ENCODE results near the gene ADPRH.
"Not testable (repeated sequence)": the region's sequence is repeated elsewhere in the genome, so short reads cannot be mapped to it uniquely, and the experiment has no call there.

The ADPRH gene

DNA sequence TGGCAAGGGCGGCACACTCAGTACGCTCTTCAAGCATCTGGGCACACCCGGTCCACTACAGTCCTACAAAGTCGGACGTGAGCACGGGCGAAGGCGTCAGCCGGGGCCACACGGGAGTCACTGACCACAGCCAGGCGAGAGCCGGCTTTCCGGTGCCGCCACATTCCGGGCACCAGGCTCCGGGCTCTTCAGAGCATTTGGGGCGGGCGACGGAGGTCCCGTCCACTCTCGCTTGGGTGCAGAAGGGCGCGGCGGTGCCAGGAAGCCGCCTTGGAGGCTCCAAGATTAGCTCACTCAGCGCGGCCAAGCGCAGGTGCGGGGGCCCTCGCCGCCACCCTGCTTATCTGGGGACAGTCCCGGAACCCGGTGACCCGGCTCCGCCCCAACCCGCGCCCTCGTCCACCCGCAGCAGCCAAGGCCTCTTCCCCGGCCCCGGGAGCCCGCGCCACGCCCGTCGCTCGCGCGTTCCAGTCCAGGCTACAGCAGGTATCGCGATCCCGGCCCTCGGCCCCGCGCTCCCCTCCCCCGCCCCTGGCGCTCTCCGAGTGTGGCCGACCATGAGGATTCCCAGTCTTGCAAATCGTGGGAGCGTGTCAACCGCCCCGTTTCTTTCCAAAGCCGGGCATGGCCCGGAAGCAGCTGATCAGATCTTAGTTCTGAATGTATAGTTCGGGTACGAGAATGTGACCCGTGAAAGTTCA is at the start of gene ADPRH:
ADPRH (plus strand) TSS at position 127 of the 701 bp plus-strand sequence. CDS start 2,678 bp downstream, outside the sequence.
- peak; percentile 28 to 48 (median 37) for DNase-seq (ENCODE audit: low read depth in 2 of 3, low spot score in 1 of 3)

DNA sequence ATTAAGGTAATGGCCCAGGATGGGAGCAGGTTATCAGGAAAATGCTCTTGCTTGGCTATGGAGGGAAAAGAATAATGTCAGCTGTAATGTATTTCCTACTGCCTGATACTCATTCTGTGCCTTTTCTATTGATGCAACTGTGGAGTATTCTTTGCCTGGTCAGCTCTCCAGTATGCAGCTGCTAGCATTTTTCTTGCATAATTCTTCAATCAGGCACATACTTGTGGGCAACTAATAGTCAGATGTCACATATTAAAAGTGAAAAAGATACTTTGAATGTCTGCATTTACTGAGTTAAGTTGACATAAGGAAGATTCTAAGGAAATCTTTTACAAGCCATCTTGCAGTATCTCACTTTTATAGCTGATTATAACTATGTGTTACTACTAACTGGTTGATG is 49.4 kb upstream of the ADPRH start:
- DNase-seq (ENCODE audit: low read depth in 2 of 3, low spot score in 1 of 3): no peak

DNA sequence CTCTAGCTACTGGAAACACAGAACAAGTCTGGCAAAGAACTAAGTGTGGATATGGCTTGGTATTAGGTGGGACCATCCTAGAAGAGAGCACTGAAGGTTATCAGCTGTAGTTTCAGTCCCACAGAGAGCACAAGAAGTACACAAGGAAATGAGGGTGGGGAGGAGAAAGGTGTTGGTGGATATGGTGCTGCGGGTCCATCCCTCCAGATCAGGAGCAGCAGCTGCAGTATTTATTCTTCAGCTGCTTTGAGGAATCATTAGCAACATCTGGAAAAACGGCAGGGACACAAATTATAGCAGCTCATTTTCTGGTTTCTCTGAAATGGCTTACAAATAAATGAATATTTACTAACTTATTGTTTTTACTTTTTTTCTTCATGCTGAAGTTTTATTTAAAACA is 48.8 kb upstream of the ADPRH start:
- DNase-seq (ENCODE audit: low read depth in 2 of 3, low spot score in 1 of 3): no peak

DNA sequence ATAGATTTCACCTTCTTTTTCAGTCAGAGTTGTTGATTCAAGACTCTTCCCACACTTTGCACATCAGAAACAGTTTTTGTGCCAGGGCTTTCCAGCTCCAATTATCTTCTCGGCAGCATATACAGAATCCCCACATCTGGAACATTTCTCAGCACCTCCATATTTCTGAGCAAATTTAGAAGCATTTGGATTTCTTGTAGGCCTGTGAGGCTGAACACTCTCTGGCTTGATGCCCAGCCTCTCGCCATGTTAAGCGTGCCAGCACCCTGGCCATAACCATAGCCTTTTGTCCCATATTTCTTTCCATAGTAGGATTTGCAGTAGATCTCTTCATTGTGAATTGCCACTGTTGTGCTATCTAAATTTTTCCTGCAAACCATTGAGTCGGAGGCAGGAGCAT is 48.1 kb upstream of the ADPRH start:
- no peak for DNase-seq (ENCODE audit: low read depth in 2 of 3, low spot score in 1 of 3)

DNA sequence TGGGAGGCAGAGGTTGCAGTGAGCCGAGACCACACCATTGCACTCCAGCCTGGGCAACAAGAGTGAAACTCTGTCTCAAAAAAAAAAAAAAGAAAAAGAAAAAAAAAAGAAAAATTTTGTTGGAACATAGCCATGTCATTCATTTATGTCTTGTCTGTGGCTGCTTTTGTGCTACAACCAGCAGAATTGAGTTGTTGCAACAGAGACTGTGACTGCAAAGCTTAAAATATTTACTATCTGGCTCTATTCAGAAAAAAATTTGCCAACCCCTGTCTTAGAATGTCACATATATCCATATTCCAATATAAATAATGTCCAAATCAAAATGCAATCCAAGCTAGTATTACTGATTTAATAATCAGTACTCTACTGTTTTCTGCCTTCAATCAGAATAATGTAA is 45.0 kb upstream of the ADPRH start:
- no peak for DNase-seq (ENCODE audit: low read depth in 2 of 3, low spot score in 1 of 3)

DNA sequence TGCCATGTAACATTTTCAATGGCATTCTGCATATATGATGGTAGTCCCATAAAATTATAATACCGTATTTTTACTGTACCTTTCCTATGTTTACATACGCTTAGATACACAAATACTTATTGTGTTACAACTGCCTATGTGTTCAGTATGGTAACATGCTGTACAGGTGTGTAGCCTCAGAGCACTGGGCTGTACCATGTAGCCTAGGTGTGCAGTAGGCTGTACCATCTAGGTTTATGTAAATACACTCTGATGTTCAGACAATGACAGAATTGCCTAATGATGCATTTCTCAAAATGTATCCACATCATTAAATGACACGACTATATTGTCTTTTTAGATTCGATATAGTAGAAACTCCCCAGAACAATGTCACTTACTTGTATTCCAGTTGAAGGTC is 42.5 kb upstream of the ADPRH start:
- no peak for DNase-seq (ENCODE audit: low read depth in 2 of 3, low spot score in 1 of 3)

DNA sequence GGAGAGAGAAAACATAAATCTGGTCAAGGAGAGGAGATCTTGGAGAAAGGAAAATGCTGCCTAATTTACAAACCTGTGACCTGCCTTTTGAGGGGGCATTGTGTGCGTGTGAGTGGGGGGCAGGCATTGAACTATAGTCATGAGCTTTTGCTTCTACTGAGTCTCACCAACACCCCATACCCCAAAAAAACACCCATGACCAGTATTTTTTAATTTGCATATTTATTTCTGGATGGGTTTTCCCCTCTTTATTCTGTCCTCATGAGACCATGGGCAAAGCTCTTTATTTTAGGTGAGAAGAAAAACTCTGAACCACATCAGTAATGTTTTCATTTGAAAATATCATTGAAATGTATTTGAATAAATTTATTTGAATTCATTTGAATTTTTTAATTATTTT is 40.5 kb upstream of the ADPRH start:
- DNase-seq (ENCODE audit: low read depth in 2 of 3, low spot score in 1 of 3): no peak

DNA sequence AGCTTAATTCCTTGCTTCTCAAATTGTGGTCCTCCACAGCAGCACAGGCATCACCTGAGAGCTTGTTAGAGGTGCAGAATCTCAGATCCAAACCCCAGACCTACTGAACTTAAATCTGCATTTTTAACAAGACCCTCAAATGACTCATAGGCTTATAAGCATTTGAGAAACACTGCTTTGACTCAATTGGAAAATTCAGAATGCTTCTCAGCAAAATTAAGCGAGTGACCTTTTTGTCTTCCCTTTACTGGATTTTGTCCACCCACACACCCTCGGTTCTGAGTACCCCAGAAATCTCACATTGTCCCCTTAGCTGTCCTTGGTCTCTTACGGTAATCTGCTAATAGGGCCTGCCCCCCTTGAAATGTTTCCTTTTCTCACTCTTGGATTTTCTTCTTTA is 37.7 kb upstream of the ADPRH start:
- DNase-seq (ENCODE audit: low read depth in 2 of 3, low spot score in 1 of 3): no peak

DNA sequence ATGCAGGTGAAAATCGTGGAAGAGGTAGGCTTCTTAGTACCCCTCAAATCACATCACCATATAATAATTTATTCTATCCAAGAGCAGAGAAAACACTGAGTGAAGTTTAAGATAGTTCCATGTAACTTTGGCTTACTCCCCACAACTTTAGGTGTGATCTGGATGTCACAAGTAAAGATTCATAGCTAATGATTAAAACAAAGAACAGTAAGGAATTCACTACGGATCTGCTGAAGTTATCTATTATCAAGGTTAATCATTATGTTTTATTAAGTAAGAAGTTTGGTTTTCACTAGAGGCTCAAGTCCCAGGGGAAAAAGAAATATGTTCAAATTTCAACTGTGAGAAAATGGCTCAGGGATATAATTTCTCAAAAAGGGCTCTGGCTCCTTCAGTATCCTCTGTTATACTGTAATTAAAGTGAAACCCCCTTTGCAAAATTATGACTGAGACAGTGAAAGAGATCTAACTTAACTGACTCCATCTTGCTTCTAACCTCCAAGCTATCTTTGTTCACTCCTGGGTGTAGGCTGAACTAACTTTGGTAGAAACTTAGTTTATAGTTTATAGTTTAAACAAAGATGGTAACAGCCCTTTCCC is 37.0 kb upstream of the ADPRH start:
- no peak for DNase-seq (ENCODE audit: low read depth in 2 of 3, low spot score in 1 of 3)

DNA sequence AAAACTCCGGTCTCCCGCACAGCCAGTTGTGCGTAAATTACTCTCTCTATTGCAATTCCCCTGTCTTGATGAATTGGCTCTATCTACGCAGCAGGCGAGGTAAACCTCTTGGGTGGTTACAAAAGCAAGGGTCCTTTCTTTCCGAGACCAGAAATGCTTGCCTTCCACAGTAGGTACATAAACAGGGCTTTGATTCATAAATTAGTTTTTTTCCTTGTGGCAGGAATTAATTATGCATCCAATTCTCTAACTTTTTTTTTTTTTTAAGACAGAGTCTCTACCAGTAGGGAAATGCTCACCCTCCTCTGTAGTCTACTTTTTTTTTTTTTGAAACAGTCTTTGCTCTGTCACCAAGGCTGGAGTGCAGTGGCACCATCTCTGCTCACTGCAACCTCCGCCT is 36.1 kb upstream of the ADPRH start:
- no peak for DNase-seq (ENCODE audit: low read depth in 2 of 3, low spot score in 1 of 3)

DNA sequence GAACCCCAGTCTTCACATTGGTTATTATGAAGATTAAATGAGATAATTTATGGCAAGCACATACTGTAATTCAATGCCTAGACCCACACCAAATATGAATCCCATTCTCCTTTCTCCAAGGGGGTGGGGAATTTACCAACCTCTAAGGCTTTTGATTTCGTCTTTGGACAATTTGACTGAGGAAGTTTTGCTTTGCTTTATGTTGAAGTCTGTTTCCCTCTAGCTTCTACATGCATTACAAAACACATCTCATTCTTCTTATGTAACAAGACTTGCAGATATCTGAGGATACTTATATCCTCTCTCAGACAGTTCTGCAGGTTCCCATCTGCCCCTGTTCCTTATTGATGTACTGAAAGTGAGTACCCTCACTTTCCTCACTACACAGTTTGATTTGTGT is 32.1 kb upstream of the ADPRH start:
- DNase-seq (ENCODE audit: low read depth in 2 of 3, low spot score in 1 of 3): no peak

DNA sequence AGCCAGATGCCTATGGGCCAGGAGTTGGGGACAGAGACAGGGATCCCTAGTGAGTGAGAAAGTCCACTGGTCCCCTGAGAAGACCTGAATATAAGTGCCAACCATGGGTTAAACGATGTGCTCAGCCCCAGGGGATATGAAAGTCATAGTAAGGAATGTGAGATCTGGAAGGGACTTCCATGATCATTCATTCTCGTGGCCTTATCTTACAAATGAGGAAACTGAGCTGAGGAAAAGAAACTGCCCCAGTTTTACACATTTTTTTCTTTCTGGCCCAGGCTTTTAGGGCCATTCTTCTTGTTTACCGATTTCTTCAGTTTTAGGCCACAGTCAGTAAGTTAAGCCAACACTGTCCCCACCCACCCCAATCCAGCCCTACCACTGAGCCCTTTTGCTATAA is 31.0 kb upstream of the ADPRH start:
- no peak for DNase-seq (ENCODE audit: low read depth in 2 of 3, low spot score in 1 of 3)

DNA sequence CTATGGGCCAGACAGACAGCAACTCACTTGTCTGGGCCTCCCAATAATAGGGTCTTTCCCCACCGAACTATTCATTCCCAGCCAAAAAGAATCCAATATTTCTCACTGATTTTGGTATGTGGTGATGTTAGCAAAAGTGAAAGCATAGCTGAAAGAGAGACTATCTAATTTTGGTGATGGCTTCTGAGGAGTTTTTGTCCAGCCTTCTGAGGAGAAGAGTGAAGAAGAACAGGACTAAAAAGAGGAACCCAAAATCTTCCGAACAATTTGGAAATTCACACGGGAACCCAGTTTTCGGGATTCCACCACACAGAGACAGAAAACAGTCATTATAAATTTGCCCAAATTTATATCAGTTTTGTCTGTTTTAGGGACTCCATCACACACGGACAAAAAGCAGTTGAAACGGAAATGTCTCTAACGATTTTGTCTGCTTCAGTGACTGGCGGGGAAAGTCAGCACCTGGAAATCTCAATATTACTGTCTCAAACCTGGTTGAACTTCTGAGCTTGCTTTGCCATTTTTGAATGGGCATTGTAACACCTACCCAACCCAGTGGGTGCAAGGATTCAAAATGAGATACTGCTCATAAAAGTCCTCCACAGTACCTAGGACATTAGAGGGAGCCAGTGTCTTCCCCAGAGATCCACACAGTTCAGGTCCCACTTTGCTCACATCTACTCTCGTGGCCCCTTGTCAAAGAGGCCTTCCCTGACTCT is 28.9 kb upstream of the ADPRH start:
- no peak for DNase-seq (ENCODE audit: low read depth in 2 of 3, low spot score in 1 of 3)

DNA sequence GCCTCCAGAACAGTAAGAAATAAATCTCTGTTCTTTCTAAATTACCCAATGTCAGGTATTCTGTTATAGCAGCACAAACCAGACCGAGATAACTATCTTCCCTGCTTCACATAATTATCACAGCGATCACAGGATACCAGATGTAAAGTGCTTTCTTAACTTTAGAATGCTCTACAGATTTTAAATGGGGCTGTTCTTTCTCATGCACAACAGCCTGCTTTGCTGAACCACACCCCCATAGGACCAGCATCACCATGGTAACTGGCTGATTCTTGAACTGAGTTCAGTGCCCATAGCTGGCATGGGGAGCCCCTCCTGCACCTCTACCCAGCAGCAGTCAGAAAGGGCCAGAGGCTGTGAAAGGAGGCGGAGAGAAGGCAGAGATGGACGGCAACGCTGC is 27.7 kb upstream of the ADPRH start:
- no peak for DNase-seq (ENCODE audit: low read depth in 2 of 3, low spot score in 1 of 3)

DNA sequence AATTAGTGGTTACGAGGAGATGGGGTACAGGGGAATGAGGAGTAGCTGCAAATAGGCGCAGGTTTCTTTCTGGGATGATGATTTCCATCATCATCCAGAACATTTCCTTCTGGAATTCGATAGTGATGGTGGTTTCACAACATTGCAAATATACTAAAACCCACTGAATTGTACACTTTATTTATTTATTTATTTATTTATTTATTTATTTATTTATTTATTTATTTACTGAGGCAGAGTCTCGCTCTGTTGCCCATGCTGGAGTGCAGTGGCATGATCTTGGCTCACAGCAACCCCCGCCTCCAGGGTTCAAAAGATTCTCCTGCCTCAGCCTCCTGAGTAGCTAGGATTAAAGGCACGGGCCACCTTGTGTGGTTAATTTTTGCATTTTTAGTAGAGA is 26.4 kb upstream of the ADPRH start:
- DNase-seq (ENCODE audit: low read depth in 2 of 3, low spot score in 1 of 3): not testable (repeated sequence)

DNA sequence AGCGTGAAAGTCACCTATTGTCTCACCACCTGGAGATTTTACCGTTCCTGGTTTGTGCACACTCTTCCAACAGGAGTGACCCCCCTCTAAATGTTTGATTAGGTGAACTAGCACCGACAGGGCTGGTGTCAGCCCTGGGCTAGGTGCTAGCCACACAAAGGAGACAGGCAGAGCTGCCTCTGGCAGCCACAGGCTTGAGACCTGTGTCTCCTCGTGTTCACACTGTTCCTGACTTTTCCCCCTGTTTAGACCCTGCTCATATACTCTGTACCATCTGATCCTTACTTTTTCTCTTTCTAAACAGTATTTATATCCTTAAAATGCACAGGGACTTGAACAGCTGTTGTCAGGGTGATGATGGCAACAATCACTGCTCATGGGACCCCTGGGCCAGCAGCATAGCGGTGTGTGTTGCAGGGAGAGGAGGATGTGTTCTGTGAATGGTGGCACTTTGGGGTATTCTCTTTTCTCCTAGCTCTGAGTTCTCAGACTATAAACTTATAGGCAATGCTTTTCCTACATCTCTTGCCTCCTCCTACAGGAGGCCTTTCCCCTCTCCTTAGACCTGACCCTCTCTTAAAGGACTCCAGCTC is 25.4 kb upstream of the ADPRH start:
- no peak for DNase-seq (ENCODE audit: low read depth in 2 of 3, low spot score in 1 of 3)

DNA sequence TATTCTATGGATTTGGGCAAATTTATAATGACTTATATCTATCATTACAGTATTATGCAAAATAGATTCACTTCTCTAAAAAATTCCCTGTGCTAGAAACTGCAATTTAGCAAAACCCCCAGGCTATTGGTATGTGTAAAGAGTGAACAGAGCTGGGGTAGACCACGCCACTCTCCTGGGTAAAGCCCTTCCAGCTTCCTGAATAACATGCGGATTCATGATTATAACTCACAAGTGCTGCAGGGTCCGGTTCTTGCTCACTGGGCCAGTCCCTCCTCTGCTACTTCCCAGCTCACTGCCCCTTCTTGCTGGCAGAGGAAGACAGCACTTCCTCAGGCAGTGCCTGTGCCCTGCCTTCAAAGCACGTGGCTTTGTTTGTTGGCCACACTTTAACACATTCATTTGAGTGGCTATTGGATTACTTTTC is 24.0 kb upstream of the ADPRH start:
- no peak for DNase-seq (ENCODE audit: low read depth in 2 of 3, low spot score in 1 of 3)

DNA sequence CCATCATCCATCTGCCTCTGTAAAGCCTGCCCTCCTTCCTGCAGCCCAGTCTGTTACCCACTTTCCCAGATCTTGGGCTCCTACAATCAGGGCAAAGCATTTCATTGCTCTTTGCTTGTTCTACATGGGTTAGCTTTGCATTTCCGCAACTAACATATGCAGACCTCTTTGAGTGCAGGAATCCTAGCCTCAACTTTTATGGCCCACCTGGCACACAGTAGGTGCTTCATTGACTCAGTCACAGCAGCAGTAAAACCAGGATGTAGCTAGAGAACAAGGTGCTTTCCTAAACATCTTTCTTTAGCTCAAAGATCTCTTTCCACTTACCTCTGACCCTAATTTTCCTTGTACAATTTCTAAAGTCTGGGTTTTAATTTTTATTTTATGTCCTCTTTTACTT is 23.4 kb upstream of the ADPRH start:
- no peak for DNase-seq (ENCODE audit: low read depth in 2 of 3, low spot score in 1 of 3)

DNA sequence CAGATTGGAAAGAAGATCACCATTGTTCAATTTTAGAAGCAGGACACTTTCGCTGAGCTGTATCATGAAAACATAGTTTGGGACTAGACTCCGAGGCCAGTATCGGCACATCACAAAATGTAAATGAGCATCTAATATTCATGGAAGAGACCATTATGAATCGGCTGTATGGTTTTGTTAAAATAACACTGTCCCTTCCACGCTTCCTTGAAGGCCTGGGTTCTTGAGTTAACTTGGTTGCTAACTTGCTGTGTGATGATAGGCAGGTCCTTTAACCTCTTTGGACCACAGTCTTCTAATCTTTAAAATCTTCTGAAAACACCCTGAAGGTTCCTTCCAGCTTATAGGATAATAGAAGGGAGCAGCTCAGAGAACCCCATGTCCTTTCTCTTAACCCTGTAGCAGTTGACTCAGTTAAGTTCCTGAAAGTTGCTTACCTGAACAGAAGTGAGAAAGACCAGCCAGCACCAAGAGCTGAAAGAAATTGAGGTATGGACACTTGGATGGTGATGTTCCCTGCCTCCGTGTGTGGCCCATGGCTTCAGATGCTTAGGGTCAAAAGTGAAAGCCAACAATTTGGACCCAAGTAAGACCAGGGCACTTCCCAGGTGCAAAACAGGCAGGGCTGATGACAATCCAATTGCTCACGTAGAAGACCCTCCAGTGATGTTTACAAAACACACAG is 22.0 kb upstream of the ADPRH start:
- no peak for DNase-seq (ENCODE audit: low read depth in 2 of 3, low spot score in 1 of 3)

DNA sequence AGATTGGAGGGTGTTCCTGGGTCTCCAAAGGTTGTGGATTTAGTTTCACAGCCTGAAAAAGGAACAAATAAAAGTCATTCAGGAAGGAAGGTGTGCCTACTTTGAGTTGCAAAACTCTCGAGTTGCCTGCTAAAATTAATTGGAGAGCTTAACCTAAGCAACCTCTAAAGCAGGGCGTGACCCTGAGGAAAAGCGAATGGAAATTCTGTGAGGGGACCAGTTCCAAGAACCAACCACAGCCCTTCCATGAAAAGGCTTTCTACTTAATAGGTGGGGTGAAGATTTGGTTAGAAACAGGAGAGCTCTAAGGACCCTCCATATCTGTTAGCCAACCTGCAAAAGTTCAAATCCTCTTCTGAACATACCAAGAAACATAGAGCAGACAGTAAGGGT is 21.4 kb upstream of the ADPRH start:
- DNase-seq (ENCODE audit: low read depth in 2 of 3, low spot score in 1 of 3): no peak

DNA sequence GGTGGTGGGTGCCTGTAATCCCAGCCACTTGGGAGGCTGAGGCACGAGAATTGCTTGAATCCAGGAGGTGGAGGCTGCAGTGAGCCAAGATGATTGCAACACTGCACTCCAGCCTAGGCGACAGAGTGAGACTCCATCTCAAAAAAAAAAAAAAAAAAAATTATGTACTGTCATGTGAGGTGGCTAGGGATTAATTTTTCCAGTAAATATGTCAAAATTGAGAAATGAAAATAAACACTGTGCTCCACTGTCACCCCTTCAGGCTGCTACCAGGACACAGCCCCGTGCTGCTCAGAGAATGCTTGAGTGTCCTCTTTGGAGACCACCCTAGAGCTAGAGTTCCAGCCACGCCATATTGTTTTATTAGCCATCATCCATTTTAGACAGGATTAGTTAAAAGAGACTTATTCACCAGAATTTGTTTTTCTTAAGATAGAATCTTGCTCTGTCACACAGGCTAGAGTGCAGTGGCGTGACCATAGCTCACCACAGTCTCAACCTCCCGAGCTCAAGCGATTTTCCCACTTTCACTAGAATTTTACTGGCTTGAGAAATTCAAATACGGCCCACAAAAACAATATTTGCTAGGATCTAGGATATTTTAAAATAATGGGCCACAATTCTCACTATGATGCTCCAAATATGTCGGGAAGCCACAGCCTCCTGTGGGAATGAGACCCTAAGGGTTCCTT is 20.5 kb upstream of the ADPRH start:
- DNase-seq (ENCODE audit: low read depth in 2 of 3, low spot score in 1 of 3): no peak

All from stimulated activated CD4-positive, alpha-beta T cell treated with anti-CD3 and anti-CD28 coated beads, Interleukin-12 subunit alpha, Interleukin-12 subunit beta, amount 100 ng/mL, for 48 hours (primary cell).